Measurements from ENCODE around the gene IFT172.
A peak's percentile ranks its signal among the peaks of the same experiment; 100 is the strongest.
"Not testable (repeated sequence)": the region's sequence is repeated elsewhere in the genome, so short reads cannot be mapped to it uniquely, and the experiment has no call there.

Gene IFT172

DNA sequence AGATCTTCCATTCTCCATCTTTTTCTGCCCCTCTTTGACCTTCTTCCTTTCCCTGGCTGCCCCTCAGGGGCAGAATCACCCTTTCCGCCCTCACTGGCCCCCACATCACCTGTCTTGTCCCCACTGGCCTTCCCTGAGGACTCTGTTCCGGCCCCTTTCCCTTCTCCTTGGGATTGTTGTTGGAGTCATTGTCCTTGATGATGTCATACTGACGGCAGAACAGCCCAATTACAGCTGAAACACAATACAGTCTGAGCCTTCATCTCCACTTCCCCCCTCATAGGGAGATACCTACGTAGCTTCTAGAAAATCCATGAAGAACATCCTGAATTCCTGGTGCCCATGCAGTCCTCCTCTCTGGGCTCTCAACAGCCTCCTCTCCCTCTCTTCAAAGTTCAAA, 3.0 kb upstream of the IFT172 start:
- DNase-seq, result no peak

DNA sequence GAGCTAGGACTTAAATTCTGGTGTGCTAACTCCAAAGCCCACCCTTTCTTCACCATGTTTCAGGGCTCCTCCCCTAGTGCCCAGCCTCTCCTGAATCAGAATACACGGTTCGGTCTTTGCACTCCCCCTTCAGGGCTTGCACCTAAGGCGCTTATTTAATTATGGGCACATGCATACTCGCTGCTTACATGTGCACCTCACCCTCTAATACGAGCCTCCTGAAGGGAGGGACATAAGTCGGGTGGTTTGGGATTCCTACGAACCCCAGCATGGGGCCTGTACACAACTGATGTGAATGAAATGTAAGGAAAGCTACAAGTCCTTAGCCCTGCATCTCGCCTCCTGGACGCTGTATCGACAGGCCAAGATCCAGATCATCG, 435 bp downstream of the IFT172 start:
- DNase-seq, result peak; percentile 30

DNA sequence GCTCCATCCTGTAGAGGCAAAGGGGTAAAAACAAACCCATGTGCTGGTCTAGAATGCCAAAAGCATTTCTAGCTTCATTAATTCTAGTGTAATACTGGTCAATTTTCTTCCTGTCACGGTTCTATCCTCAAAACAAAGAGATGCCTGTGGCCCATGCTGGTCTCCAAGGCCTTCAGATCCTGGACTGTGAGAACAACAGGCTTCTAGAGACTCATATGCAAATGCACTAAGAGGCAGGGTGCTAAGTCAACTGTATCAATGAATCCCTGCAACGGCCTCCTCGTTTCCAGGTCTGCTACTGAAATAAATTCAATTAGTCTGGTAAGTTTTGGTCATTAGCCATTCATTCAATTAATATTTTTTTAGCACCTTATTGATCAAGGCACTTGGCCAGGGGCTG, 4.0 kb downstream of the IFT172 start:
- DNase-seq, result no peak

DNA sequence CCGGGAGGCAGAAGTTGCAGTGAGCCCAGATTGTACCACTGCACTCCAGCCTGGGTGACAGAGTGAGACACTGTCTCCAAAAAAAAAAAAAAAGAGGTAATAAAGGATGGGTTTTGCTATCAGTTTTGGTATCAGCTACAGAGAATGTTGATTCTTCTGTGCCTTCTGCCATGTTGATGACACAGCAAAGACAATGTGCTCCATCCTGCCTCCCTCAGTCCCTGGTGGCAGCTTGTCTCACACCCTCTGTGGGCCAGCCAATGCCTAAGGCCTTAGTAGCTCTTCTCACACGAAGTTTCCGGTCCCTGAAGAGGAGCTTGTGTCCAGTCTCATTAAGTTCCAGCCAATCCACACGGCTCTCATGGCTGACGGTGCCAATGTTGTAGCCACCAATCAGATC, 17.6 kb downstream of the IFT172 start:
- DNase-seq, result no peak

DNA sequence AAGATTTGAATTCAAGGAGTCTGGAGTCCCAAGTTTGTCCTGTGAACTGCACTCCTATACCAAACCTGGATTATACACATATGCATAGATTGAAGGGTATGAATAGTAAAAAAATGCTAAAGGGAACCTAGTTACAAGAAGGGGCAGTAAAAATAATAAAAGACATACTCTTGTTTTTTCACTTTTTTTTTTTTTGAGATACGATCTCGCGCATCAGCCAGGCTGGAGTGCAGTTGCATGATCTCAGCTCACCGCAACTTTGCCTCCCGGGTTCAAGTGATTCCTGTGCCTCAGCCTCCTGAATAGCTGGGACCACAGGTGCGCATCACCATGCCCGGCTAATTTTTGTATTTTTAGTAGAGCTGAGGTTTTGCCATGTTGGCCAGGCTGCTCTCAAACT, 25.1 kb downstream of the IFT172 start:
- no peak for DNase-seq

DNA sequence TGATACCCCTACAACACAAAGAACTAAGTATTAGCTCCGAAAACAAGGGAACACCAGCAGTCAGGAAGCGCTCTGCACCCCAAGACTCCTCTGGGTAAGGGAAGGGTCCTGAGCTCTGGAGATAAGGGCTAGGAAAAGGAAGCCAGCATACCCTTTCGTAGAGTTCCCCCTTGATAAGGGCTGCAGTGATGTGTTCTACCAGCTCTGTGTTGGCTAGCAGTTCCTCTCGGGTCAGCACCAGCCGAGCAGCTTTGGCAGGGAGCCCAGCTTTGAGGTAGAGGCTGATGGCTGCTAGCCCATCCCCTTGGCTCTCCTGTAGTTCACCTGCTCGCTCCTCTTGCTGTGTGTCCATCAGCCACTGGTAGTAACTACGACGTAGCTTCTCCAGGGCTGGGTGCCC, 28.4 kb downstream of the IFT172 start:
- DNase-seq, result no peak

DNA sequence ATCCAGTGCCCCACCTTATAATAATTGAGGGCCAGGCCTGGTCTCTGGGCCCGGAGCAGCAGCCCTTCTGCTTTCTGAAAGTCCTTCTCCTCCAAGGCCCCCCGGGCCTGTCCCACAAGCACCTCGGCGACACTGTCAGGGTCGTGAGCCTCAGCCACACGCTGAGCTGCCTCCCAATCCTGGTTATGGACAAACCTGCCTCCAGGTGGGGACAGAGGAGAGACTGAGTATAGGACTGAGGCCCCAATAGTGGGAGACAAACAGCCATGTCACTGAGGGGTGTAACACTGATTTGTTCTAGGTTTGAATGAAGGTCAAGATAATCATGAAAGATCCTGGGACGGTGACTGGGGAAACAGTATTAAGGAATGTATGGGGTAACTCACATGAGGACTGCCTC, 35.6 kb downstream of the IFT172 start:
- DNase-seq, result no peak

DNA sequence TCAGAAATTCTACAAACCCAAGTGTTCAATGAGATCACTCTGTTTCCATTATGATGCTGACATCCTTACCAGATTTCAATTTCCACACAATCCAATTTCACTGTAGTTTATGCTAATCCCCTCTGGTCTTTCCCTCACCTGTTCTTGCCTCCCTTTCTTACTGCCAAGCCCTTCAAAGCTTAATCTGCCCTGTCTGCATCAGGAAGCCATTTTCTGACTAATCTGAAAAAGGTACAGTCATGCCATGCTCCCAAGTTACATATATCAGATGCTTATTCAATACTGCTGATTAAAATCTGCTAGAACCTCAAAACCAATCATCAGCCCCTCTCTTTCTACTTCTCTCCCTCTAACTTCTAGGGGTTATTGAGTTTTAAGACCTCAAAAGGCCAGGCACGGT, 38.4 kb downstream of the IFT172 start:
- DNase-seq, result no peak

DNA sequence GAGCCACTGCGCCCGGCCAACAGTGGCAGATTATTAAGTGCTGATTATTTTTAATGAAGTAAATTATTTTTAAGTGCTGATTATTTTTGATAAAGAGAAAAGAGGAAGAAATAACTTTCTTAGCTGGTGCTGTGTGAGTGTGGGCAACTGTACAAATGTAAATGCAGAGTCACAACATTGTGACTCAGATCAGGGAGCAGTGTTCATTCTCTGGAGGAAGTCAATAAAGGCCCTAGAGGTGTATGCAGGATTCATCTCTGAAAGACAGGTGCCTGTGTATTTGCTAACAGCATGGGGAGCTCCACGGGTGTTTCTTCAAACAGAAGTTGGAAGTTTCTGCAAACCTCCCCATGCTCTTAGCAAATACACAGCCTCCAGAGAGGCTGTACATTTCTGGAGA, 41.2 kb downstream of the IFT172 start:
- DNase-seq, result no peak

DNA sequence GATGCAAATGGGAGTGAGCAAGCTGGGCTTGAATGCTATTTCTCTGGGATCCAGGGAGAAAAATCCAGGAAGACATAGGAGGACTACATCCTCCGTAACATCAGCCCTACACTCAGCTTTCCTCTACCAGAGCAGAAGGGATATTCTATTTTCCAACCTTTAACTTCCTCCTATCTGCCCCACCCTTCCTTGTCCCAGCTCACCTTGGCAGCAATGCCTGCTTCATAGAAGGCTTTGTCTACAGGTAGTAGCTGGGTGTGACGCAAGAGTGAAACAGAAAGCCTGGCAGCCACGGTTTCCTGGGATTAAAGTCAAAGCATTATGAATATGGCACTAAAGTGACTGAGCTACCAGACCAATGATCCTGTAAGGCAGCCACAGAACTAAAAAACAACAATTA, 43.5 kb downstream of the IFT172 start:
- no peak for DNase-seq

DNA sequence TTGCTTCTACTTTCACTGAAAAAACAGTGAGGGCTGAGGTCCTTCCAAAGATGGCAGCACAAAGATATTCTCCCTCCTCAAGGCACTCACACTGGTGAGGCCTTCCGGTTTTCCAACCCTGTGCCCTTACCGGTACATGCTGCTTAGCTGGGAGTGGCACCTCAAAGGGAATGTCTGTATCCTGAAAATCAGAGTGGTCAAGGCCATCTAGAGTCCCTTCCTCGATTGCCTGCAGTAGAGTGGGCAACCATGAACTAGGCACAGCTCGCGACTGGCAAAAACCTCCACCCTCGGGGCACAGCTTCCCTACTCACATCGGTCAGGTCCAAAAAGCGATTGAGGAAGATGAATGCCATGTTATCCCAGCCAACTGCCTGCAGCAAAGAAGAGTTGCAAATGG, 43.9 kb downstream of the IFT172 start:
- DNase-seq, result no peak

DNA sequence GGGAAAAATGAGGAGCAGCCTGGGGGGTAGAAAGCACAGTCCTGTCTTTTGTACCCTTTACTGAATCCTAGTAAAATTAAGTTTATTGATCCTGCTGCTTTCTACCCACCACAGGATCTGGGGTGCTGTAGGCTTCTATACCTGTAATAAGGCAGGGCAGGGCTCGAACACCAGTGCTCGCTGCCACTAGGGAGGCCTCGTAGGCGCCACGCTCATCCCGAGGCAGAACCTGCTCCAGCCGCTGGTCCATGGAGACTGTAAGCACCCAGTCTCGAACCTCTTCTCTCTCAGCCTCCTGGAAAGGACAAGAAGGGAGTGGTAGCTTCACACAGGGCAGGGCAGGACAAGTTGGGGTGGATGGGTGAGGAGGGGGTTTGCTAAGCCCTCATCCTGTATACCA, 44.4 kb downstream of the IFT172 start:
- no peak for DNase-seq

DNA sequence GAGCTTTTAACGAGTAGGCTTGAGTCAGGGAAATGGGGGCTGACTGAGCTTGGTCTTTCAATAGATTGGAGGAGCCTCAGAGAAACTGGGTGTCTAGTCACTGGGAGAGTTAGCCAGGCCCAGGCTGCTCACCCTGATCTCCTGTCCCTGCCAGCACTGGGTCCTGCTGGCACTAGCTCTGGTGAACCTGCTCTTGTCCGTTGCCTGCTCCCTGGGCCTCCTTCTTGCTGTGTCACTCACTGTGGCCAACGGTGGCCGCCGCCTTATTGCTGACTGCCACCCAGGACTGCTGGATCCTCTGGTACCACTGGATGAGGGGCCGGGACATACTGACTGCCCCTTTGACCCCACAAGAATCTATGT, 46.6 kb downstream of the IFT172 start:
- DNase-seq, result no peak

DNA sequence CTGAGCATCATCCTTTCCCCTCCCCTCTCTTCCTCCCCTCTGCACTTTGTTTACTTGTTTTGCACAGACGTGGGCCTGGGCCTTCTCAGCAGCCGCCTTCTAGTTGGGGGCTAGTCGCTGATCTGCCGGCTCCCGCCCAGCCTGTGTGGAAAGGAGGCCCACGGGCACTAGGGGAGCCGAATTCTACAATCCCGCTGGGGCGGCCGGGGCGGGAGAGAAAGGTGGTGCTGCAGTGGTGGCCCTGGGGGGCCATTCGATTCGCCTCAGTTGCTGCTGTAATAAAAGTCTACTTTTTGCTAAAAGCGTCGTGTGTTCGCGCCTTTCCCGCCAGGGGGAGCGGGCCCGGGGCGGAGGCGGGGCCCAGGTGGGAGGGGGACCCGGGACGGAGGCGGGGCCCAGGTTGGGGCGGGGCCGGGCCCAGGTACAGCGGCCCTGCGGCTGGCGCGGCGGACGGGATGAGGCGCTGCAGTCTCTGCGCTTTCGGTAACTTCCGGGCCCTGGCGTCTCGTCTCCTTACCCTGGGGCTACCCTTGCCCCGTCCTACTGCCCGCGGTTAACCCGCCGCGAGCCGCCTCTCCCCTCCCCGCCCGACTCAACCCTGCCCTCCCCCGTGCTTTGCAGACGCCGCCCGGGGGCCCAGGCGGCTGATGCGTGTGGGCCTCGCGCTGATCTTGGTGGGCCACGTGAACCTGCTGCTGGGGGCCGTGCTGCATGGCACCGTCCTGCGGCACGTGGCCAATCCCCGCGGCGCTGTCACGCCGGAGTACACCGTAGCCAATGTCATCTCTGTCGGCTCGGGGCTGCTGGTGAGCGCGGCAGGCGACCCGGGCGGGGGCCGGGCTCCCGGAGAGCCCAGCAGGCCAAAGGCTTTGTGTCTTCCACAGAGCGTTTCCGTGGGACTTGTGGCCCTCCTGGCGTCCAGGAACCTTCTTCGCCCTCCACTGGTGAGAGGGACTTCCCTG, 47.3 kb downstream of the IFT172 start, which contains the start of gene KRTCAP3:
KRTCAP3 (plus strand) TSS at position 424 of the 962 bp plus-strand sequence; CDS start at position 456, 32 bp downstream.
- DNase-seq, result peak; percentile 75

DNA sequence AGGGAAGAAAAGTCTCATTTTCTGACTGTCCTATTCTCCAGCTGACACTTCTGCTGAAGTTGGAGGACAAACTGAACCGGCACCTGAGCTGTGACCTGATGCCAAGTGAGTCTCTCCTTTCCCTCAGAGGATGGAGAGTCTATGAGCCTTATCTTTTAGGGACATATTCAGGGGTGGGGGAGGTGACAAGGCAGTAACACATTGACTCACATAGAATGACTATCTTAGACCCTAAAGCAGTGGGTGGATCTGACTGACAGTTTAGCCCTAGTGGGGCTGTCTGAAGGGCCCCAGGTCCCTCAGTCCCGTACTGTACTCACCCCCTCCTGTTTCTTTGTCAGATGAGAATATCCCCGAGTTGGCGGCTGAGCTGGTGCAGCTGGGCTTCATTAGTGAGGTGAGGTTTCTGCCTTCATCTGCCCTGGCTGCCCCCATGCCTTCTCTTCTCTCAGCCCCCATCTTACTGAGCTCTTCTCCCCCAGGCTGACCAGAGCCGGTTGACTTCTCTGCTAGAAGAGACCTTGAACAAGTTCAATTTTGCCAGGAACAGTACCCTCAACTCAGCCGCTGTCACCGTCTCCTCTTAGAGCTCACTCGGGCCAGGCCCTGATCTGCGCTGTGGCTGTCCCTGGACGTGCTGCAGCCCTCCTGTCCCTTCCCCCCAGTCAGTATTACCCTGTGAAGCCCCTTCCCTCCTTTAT, 48.2 kb downstream of the IFT172 start:
- no peak for DNase-seq

DNA sequence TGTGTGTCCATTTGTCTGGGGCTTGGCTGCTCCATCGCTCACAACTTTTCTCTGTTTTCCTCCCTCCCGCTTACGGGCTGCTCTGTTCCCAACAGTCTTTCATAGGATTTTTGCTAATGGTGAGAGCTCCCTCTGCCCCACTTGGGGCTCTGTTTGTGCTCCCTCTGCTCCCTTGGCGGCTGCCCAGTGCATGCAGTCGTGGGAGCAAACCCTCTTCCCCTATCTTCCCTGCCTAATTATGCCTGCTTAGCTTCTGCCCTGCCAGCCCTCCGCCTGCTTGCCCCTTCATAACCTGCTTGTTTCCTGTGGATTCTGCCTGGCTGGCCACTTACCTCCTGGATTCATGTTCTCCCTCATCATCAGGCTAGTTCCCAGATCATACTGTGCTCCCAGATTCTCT, 53.9 kb downstream of the IFT172 start:
- no peak for DNase-seq

DNA sequence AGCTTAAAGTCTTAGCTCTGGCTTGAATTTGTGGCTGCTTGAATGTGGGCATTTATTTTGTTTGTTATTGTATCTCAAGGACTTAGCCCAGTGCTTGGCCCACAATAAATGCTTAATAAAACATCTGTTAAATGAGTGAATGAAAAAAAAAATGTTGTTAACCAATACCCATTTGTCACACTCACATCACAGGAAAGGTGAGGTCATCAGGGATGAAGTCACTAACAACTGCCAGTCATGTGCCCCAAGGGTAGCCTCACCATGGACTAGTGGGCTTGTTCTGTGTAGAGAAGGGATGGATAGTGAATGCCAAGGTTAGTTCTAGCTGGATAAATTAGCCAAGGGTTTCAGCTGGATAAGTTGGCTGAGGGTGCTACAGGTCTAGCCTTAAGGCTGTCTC, 58.1 kb downstream of the IFT172 start:
- peak; percentile 42 for DNase-seq

DNA sequence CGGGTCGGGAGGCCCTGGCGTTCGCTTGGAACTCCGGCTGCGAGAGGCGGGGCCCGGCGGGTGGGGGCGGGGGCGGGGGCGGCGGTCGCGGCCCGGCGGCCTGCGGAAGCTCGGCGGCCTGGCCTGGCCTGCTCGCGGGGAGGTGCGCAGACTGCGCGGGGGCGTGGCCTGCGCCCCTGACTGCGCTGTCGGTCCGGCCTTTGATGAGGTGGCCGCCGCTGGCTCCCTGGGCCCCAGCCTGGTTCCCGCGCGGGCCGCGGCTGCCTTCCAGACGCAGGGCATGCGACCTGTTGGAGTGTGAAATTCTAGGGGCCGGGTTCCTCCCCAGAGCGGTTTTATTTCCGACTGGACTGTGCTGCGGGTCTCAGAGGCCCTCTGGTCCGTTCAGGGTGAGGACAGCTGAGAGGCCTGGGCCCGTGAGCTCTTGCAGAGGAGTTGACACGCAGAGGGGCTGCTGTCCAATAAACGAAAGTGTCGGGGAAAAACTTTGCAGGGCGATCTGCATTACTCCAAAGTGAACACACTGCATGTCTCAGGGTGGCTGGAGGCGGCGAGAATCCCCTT, 60.5 kb downstream of the IFT172 start:
- peak; percentile 80 for DNase-seq

DNA sequence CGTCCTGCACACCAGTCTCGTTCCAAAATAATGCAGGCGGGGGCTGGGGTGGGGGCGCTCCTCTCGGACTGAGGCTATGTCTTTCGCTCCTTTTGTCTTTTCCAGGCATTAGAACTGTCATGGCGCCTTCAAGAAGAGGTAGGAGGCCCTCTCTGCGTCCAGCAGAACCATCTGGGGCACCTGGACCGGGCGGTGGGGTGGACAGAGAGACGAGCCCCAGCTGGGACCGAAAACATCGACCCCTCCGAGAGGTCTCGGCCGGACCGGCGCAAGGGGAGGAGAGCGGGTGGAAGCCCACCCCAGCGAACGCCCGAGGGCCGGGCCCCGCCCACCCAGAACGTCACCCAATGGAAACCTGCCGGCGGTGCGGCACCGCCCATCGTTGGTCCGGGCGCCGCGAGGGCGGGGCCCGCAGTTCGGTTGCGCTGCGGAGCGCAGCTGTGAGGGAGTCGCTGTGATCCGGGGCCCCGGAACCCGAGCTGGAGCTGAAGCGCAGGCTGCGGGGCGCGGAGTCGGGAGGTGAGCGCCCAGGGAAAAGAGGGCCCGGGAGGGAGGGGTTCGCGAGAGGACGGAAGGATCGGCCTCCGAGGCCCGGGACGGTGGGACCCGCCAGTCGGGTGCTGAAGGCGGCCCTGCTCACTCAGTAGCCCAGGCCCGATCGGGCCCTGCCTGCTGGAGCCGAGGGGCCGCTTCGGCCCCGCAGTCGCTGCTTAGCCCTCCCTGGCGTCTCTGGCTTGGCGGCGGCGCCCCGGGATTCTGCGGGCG, 61.1 kb downstream of the IFT172 start, which contains the start of gene NRBP1:
NRBP1 (plus strand) TSS at position 419 of the 765 bp plus-strand sequence. CDS start 4,643 bp downstream, outside the sequence.
- DNase-seq, result peak; percentile 89

DNA sequence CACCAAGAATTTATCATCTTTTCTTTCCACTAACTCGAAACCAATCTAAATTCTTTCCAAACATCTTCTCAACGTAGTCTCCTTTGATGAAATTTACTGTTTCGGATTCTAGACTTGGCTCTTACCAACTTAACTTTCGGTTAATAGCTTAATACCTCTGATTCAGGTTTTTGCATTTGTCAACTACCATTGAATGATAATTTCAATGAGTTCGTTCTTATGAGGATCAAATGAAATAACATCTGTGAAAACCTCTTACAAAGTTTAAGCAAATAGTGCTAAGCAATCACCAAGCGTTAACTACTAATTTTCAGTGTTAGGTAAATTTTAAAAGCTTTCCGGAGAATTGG, 61.7 kb downstream of the IFT172 start:
- no peak for DNase-seq

DNA sequence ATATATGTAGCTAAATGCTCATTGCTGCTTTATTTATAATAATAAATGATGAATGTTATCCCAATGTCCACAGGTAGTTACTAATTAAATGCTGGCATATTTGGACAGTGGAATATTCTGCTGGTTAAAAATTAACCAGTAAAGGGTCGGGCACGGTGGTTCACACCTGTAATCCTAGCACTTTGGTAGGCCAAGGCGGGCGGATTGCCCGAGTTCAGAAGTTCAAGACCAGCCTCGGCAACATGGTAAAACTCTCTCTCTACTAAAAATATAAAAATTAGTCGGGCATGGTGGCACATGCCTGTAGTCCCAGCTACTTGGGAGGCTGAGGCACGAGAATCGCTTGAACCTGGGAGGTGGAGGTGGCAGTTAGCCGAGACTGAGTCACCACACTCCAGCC, 64.5 kb downstream of the IFT172 start:
- DNase-seq, result not testable (repeated sequence)

DNA sequence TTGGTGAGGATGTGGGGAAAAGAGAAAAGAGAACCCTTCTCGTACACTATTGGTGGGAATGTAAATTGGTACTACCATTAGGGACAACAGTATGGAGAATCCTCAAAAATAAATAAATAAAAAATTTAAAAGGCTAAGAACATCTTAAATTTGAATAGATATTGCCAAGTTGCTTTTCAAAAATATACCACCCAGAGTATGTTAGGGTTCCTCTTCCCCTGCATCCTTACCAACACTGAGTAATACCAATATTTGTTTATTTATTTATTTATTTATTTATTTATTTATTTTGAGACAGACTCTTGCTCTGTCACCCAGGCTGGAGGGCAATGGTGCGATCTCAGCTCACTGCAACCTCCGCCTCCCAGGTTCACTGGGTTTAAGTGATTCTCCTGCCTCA, 66.6 kb downstream of the IFT172 start:
- no peak for DNase-seq

DNA sequence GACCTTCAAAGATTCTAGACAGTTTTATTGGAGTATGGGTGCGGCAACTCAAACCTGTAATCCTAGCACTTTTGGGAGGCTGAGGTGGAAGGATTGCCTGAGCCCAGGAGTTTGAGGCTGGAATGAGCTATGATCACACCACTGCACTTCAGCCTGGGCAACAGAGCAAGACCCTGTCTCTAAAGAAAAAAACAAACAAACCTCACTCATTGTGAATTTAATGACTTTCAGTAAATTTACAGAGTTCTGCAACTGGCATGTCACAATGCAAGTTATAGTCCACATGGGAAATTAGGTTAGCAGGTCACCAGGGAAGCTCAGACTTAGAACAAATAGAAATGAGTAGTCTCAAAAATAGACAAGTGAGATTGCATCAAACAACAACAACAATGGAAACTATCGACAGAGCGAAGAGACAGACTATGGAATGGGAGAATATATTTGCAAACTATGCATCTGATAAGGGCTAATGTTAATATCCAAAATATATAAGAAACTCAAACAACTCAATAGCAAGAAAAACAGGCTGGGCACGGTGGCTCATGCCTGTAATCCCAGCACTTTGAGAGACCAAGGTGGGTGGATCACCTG, 67.8 kb downstream of the IFT172 start:
- DNase-seq, result no peak
